HEK293T (cell line): ENCODE measurements around the gene EVI2B.

ENCODE experiments used
- ARNT ChIP-seq: fragments of 450-650 bp; IDR thresholded peaks from 2 replicates; pipeline ENCODE4 v1.6.1; 2017; ENCODE audit warnings: mild to moderate bottlenecking
- NFRKB ChIP-seq: fragments of 450-650 bp; IDR thresholded peaks from 2 replicates; pipeline ENCODE4 v1.6.1; 2016; ENCODE audit warnings: mild to moderate bottlenecking, moderate library complexity

DNA sequence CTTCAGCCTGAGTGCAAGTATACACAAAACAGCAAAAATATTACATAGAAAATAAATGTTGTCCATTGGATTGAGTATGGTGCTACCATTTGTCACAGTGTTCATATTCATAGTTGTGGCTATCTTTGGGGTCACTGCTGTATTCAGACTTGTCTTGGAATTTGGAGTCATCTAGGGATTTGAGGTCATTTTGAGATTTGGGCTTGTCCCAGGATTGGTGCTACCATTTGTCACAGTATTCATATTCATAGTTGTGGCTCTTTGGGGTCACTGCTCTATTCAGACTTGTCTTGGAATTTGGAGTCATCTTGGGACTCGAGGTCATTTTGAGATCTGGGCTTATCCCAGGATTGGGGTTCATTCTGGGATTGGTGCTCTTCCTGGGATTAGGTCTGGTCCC, 41.6 kb downstream of the EVI2B start:
- no peak for TF ChIP-seq ARNT
- no peak for TF ChIP-seq NFRKB
